ENCODE results near the gene TRIM71. TPM values are rescaled to one million over a fixed set of nuclear protein-coding genes. Genes with fewer than 3 reads are reported as not detected.

Gene TRIM71
- total RNA-seq, 4 donors from 2014 or later, result not detected

GRCh38 chr3:32860499-32860898, 42.7 kb downstream of the TRIM71 start:
- H3K27ac ChIP-seq, result no peak overlapping the region
- no peak for DNase-seq
- TF ChIP-seq POLR2A (IDR thresholded peaks at IDR 0.05), result no peak
- no peak for TF ChIP-seq CTCF (IDR thresholded peaks at IDR 0.05)

DNA sequence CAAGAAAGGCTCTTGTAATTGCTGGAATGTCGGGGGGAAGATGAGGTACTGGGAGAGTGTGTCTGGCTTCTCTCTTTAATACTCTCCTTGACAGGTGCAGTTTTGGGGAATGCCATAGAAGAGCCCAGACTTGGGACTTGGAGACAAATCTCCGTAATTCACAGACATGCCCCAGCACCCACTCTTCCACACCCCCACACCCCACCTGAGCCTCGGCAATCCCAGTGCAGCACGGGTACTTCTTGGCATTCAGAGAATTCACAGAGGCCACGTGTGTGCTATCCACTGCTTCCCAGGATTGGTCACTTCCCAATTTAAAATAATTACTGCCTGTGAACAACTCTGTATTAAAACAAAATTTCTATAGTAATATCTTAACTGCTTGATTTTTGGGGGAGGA, 43.9 kb downstream of the TRIM71 start:
- Histone ChIP-seq H3K36me3 (no peaks in the 10 kb centered on the region), H3K27me3 (no peaks in the 10 kb centered on the region), H3K9me3 (no peaks in the 10 kb centered on the region), H3K4me1 (no peaks in the 10 kb centered on the region), H3K27ac (no peak overlapping the region), H3K4me3 (no peak overlapping the region)
- no peak for DNase-seq
- no peak for TF ChIP-seq CTCF (IDR thresholded peaks at IDR 0.05)
- no peak for TF ChIP-seq POLR2A (IDR thresholded peaks at IDR 0.05)

More at GRCh38 chr3:32860499-32860898, 42.7 kb downstream of the TRIM71 start:
- Histone ChIP-seq H3K27me3 (no peaks in the 10 kb centered on the region), H3K4me3 (no peak overlapping the region), H3K4me1 (no peaks in the 10 kb centered on the region), H3K9me3 (no peaks in the 10 kb centered on the region), H3K36me3 (no peaks in the 10 kb centered on the region)

DNA sequence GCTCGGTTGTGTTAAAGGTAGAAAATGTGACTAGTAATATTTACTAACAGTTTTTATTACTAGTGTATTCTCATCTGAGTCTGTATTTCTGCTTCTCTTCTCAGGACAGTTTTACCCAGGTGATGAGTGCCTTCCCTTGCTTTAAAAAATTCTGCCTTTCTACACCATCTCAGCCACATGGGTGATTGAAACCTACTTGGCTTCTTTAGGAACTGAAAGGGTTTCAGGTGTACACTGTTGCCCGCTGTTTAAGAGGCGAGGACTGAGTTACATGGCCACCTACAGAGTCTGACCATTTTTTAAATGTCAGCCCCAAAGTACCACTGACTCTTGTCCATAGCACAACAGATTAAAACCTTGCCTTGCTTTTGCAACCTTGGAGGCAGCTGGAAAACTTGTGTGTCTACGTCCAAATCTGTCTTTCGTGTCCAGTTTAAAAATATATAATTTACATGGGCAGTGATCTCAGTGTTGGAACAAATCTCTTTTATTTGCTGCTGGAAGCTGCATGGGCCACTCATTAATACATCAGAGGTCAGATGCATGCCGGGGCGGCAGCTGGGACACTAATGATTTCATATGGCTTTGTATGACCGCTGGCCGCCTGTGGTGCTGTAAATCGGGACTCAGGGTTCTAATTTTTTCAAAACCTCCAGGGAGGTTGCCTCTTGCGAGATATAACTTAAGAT, 44.6 kb downstream of the TRIM71 start:
- H3K4me1 ChIP-seq, result no peaks in the 10 kb centered on the region
- H3K9me3 ChIP-seq, result no peaks in the 10 kb centered on the region
- H3K27ac ChIP-seq, result no peak overlapping the region
- no peak overlapping the region for H3K4me3 ChIP-seq
- TF ChIP-seq CTCF (IDR thresholded peaks at IDR 0.05) (no peak), POLR2A (IDR thresholded peaks at IDR 0.05) (no peak)
- no peak for DNase-seq
- H3K27me3 ChIP-seq, result no peaks in the 10 kb centered on the region
- H3K36me3 ChIP-seq, result no peaks in the 10 kb centered on the region

DNA sequence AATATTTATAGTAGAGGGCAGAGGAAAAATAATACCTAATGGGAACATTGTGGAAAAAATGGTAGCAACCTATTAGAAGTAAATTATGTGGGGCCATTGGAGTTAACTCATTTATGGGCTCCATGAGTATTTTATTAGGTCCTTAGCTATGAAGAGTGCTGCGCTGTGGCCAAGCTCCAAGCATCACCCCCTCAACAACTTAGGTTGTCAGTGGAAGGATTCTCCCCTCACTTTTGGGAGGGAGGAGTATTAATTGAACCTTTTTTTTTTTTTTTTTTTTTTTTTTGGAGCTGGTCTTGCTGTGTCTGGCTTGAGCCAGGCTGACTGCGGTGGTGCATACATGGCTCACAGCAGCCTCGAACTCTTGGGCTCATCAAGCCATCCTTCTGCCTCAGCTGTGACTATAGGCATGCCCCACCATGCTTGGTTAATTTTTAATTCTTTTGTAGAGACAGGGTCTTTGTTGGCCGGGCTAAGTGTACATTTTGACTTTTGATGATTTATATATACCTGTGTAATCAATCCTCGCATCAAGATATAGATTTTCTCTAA, 45.2 kb downstream of the TRIM71 start:
- DNase-seq, result no peak
- Histone ChIP-seq H3K27ac (no peak overlapping the region), H3K4me3 (no peak overlapping the region), H3K36me3 (no peaks in the 10 kb centered on the region), H3K4me1 (no peaks in the 10 kb centered on the region), H3K9me3 (no peaks in the 10 kb centered on the region), H3K27me3 (no peaks in the 10 kb centered on the region)
- TF ChIP-seq POLR2A (IDR thresholded peaks at IDR 0.05), result no peak
- TF ChIP-seq CTCF (IDR thresholded peaks at IDR 0.05), result no peak

- H3K4me1 ChIP-seq, result no peaks in the 10 kb centered on the region
- H3K9me3 ChIP-seq, result no peaks in the 10 kb centered on the region
- H3K27ac ChIP-seq, result no peak overlapping the region
- H3K36me3 ChIP-seq, result no peaks in the 10 kb centered on the region
- H3K4me3 ChIP-seq, result no peak overlapping the region
- DNase-seq, result no peak
- H3K27me3 ChIP-seq, result no peaks in the 10 kb centered on the region
- TF ChIP-seq CTCF (IDR thresholded peaks at IDR 0.05) (no peak), POLR2A (IDR thresholded peaks at IDR 0.05) (no peak)
Observed at GRCh38 chr3:32865383-32865782, 47.6 kb downstream of the TRIM71 start.

All from Peyer's patch (tissue), 4 donors.